ENCODE data around the gene ALDOA. TPM values are rescaled to one million over a fixed set of nuclear protein-coding genes. Genes with fewer than 3 reads are reported as not detected.
A peak's percentile ranks its signal among the peaks of the same experiment; 100 is the strongest.

Gene ALDOA
- total and polyA plus RNA-seq, 10 of the 15 experiments (the other 5 are each of a cell fraction or from before 2014, with no cell fraction given): 218 to 2,339 (median 1,095) TPM

- TF ChIP-seq YY1 (IDR thresholded peaks at IDR 0.05; ENCODE audit: low read depth, low read length): peak; percentile 35; the same call in 1 of the 2 replicates
These were observed 10.1 kb downstream of the ALDOA start, which contains the start of gene PPP4C (continued) for GRCh38 chr16:30075503-30076275.

GRCh38 chr16:30076276-30076791 is 10.8 kb downstream of the ALDOA start:
- peak overlapping the region; percentile 84 for H3K27ac ChIP-seq (ENCODE audit: control insufficient read depth, insufficient read depth)
- in situ Hi-C loops (cut with MboI): loop anchor here (25.0 kb wide), 1 partner anchor 1811 kb away; no protein-coding TSS in a partner anchor
- TF ChIP-seq NR2F1 (conservative IDR thresholded peaks at IDR 0.05) (0 out of 2 replicates have a peak, but pooled peaks have one; percentile 14), MTA3 (IDR thresholded peaks at IDR 0.05; ENCODE audit: borderline replicate concordance, low read length) (no peak), NKRF (conservative IDR thresholded peaks at IDR 0.05) (0 out of 2 replicates have a peak, but pooled peaks have one; percentile 12), ZNF592 (IDR thresholded peaks at IDR 0.05) (no peak), EGR1 (IDR thresholded peaks at IDR 0.05; ENCODE audit: borderline replicate concordance in 1 of 2, low read depth in 2 of 2, low read length in 2 of 2) (0 out of 3 replicates have a peak, but pooled peaks of 1 of the 2 experiments have one; percentile 5), JUNB (IDR thresholded peaks at IDR 0.05) (no peak)
- DNase-seq (ENCODE audit: low read depth, low spot score) (no peak), FAIRE-seq (no peak), ATAC-seq (peak; percentile 58)
- POLR2A ChIA-PET: interaction anchor here (0.5 to 3.8 kb wide), 5 partner anchors 11 to 107 kb away, joined by 3 to 35 read pairs (median 4); partner anchors contain the start of genes ALDOA, CORO1A, TBX6 and YPEL3
- H3K79me2 ChIP-seq (ENCODE audit: control insufficient read depth, insufficient read depth, low read length): peaks cover 40% of the 10 kb centered on the region
- H3K9ac ChIP-seq (ENCODE audit: control insufficient read depth, insufficient read depth, low read length): peak overlapping the region; percentile 97
- H3K4me3 ChIP-seq: peak overlapping the region; percentile 92
- no peak overlapping the region for H2AFZ ChIP-seq (ENCODE audit: control insufficient read depth, low read depth, low read length)
- RAD21 ChIA-PET (ENCODE audit: unreplicated experiment): interaction anchor here (3.2 kb wide), 1 partner anchor 16 kb away, joined by 10 read pairs; the partner anchor contains the start of gene TBX6
- BruUV-seq (replicated peaks): no TSS peak
- intact Hi-C loops (cut with micrococcal nuclease; ENCODE audit: unreplicated experiment): no loop called here
- 0 out of 2 replicates have a peak, but pooled peaks cover 2% of the 10 kb centered on the region for H4K20me1 ChIP-seq (ENCODE audit: control insufficient read depth, insufficient read depth)
- no peaks in the 10 kb centered on the region for H3K27me3 ChIP-seq (replicated peaks in 1 of 2; ENCODE audit: control insufficient read depth in 2 of 2, insufficient read depth in 2 of 2, low read length in 1 of 2)
- CTCF ChIA-PET: interaction anchor here (0.7 to 3.6 kb wide), 5 partner anchors 10 to 265 kb away, joined by 3 to 30 read pairs (median 4); partner anchors contain the start of genes ALDOA and TBX6
- peak overlapping the region; percentile 98 for H3K4me2 ChIP-seq (ENCODE audit: control insufficient read depth, insufficient read depth)
- H3K36me3 ChIP-seq (ENCODE audit: control insufficient read depth in 2 of 2, insufficient read depth in 2 of 2, low read length in 1 of 2): peaks cover 11 to 13% of the 10 kb centered on the region in 2 experiments
- SMC1A ChIA-PET (ENCODE audit: uncharacterized antibody, unreplicated experiment): interaction anchor here (1.0 to 1.1 kb wide), 4 partner anchors 13 to 45 kb away, joined by 3 to 10 read pairs (median 3); partner anchors contain the start of gene TBX6
- 1% methylated on average over 33 of the region's 33 CpGs for WGBS (ENCODE audit: insufficient coverage, insufficient replicate concordance, low lambda C conversion rate, missing lambda C conversion rate)
- H3K9me3 ChIP-seq (replicated peaks; ENCODE audit: control insufficient read depth, insufficient read depth, low read length): no peaks in the 10 kb centered on the region
- peaks cover 10% of the 10 kb centered on the region for H3K4me1 ChIP-seq (ENCODE audit: control insufficient read depth, insufficient read depth, low read length)

Data from GM12878 (cell line).